Left renal pelvis (tissue), 4 donors: ENCODE data around the gene TERT. TPM values are rescaled to one million over a fixed set of nuclear protein-coding genes. Genes with fewer than 3 reads are reported as not detected.
"Not testable (repeated sequence)": the region's sequence is repeated elsewhere in the genome, so short reads cannot be mapped to it uniquely, and the experiment has no call there.

Experiments used
- DNase-seq, 4 donors: peaks; one replicate each; pipeline ENCODE4 v3.0.0-alpha.2; 2013; ENCODE audit warnings: low read depth in 4 of 4, low spot score in 3 of 4
- polyA plus RNA-seq, 4 donors: library from polyadenylated mRNA; unstranded; fragments of 120-200 nt; gene quantifications; one replicate each; pipeline ENCODE4 v1.2.1, GENCODE V29; 2013; ENCODE audit not compliant: insufficient read length in 4 of 4

The TERT gene
- polyA plus RNA-seq, 4 donors, result 0.05 to 0.76 (median 0.24) TPM

DNA sequence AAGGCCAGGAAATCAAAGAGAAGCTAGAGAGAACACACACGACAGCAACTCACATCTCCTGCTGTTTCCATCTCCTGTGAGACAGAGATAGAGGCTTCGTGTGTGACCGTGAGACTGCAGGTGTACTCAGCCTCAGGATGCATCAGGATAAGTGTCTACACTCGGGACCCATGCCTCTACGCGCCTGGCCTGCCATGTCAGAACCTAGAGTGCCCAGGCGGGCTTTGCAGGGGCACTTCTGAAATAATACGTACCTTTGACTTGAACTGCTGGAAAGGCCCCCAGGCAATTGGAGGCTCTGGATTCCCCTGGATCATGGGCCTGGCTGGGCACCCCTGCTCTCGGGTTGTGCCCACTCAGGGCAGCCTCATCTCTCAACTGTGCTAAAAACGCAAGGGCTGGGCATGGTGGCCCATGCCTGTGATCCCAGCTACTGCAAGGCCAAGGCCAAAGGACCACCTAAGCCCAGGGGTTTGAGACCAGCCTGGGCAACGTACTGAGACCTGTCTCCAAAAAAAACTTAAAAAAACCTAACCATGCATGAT lies 37.1 kb upstream of the TERT start:
- no peak for DNase-seq

DNA sequence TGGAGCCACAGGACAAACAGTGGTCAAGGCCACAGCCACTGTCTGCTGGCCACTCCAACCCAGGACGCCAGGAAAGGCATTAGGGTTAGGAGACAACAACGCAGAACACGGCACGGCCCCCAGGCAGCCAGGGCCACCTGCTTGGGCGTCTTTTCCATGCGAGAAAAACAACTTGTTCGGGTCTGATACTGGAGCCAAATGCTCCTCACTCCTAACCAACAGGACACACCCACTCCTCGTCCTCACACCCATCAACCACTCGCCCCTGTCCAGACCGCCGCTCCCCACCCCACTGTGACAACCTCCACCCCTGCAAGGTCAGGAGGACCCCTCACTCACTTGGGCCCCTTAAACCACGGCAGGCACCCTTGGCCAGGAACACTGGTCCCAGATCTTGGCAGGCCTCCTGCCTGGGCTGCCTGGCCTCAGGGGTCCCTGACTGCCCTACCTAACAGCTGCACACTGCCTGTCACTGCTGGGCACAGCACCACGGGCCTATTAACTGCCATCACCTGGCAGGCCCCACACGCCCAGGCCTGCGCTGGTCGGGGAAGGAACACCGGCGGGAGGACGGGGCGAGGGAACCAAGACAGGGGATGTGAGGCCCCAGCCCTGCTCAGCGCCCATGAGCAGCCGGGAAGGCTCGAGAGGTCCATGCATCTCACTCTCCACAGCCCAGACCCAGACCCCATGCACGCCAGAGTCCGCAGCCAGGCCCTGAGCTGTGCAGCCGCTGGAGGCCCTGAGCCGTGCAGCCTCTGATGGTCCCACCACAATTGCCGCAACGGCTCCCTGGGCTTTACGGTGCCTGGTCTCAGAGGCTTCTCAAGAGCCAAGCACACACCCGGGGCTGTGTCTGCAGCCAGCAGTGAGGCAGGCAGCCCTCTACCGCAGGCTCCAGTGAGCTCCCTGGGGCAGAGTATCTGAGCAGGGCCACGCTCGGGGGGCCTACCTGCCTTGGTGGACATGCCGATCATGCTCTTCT lies 36.3 kb upstream of the TERT start:
- DNase-seq, result no peak

DNA sequence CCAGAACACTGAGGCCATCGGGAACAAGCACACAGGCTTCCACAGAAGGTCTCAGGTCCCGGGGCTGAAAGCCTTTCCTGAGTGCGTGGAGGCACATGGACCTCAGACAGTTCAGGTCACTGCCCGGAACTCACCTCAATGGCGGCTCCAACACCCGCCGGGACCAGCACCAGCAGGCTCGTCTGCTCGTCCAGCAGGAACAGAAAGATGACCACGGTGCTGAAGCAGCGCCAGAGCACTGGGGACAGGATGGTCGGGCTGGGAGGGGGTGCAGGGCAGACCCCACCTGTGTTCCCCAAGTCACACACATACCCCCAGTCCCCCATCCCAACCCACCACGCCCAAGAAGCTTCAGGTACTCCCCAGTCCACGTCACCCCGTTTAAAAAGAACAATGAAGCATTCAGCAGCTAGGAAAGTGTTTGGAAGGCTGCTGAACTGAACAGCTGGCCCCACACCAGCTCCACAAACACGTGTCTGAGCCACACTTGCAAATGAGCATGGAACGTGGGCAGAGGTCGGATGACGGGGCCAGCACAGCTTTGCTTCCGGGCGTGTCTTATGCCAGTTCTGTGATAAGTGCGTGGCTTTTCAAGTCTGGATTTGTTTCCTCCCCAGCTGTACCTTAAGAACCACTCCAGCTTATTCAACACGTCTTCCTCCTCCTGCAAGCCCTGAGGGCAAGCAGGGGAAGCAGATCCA lies 35.4 kb upstream of the TERT start:
- no peak for DNase-seq

DNA sequence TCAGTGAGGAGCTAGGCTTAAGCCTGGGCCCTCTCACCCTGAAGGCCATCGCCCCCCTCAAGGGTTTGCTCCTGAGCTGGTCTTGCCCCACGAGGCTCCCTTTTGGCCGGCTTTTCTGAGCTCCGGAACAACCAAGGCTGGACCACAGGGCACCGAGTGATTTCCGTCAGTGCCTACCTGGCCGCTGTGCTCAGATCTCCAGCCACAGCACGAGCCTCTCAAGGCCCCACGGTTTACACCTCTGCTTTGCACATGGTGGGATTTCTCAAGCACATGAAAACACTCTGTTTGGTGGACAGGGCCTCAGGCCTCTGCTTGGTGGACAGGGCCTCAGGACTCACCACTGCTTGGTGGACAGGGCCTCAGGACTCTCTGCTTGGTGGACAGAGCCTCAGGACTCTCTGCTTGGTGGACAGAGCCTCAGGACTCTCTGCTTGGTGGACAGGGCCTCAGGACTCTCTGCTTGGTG lies 34.3 kb upstream of the TERT start:
- DNase-seq, result no peak

DNA sequence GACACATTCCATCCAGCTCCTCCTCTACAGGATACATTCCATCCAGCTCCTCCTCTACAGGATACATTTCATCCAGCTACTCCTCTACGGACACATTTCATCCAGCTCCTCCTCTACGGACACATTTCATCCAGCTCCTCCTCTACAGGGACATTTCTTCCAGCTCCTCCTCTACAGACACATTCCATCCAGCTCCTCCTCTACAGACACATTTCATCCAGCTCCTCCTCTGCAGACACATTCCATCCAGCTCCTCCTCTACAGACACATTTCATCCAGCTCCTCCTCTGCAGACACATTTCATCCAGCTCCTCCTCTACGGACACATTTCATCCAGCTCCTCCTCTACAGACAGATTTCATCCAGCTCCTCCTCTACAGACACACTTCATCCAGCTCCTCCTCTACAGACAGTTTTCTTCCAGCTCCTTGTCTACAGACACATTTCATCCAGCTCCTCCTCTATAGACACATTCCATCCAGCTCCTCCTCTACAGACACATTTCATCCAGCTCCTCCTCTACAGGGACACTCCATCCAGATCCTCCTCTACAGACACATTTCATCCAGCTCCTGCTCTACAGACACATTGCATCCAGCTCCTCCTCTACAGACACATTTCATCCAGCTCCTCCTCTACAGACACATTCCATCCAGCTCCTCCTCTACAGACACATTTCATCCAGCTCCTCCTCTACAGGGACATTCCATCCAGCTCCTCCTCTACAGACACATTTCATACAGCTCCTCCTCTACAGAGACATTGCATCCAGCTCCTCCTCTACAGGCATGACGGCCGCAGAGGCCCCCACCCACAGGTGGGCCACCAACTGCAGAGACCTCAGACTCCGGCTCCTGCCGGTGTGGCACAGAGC lies 33.6 kb upstream of the TERT start:
- DNase-seq, result not testable (repeated sequence)

- not testable (repeated sequence) for DNase-seq
Measured at GRCh38 chr5:1326901-1327756, 32.3 kb upstream of the TERT start.

- not testable (repeated sequence) for DNase-seq
Measured at GRCh38 chr5:1326532-1326875, 31.6 kb upstream of the TERT start.

DNA sequence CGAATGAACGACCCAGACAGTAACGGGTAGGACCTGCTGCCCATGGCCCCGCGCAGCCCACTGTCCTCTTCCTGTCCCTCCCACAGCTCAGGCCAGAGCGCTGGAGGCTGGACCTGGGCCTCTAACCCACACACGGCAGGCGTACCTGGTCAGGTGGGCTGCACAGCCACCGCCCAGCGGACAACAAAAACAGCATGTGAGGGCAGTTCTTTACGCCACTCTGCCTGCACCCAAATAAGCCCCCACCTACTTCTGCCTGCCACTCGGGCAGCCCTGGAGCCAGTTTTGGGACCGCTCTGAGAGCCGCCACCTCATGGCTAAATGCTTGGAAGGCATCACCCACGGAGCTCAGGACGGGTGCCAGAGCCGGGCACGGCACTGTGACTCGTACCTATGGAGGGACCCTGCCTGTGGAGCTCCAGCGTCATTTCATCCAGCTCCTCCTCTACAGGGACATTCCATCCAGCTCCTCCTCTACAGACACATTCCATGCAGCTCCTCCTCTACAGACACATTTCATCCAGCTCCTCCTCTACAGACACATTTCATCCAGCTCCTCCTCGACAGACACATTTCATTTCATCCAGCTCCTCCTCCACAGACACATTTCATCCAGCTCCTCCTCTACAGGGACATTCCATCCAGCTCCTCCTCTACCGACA lies 31.1 kb upstream of the TERT start:
- no peak for DNase-seq

DNA sequence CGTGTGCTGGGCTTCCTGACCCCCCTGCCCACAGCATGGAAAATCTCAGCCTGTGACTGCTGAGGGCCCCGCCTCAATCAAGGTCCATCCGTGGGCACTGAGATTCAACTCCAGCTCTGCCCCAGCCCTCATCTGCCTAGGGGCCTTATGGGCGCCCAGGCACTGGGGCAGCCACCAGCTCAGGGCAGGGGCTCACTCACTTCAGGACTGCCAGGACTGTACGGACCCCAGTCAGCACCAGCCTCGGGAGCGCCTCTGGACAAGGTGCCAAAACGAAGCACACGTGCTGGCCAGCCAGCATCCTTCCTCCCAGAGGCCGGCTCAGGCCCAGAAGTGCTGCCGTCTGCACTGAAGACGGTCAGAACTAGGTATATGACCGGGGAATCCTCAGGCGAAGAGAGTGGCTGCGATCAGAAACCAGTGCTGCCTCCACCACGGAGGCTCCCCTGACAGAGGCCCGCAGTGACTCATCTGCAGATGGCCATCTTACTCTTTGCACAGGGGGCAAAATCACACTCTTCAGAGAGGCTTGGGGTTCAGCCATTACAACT lies 30.4 kb upstream of the TERT start:
- no peak for DNase-seq

DNA sequence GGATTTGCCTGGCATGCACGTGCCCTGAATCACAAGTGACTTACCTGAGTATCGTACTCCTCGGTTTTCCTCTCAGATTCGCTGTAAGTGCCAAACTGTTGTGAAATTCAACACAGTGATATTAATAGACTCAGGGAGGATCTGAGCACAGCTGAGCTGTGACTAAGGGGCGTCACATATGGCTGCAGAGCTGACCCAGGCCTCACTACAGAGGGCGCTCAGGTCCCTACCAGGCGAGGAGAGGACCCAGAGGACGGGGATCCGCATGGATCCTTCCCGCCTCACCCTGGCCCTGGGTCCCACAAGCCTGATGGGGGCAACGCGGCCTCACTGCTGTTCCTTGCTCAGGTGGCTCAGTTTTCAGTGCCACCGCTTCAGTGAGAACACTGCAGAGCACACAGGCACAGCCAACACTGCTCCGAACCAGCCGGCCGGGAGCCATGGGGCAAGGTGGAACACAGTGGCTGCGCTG lies 29.9 kb upstream of the TERT start:
- DNase-seq, result no peak

GRCh38 chr5:1324301-1324700 lies 29.4 kb upstream of the TERT start:
- no peak for DNase-seq

GRCh38 chr5:1323803-1324173 lies 28.9 kb upstream of the TERT start:
- no peak for DNase-seq

DNA sequence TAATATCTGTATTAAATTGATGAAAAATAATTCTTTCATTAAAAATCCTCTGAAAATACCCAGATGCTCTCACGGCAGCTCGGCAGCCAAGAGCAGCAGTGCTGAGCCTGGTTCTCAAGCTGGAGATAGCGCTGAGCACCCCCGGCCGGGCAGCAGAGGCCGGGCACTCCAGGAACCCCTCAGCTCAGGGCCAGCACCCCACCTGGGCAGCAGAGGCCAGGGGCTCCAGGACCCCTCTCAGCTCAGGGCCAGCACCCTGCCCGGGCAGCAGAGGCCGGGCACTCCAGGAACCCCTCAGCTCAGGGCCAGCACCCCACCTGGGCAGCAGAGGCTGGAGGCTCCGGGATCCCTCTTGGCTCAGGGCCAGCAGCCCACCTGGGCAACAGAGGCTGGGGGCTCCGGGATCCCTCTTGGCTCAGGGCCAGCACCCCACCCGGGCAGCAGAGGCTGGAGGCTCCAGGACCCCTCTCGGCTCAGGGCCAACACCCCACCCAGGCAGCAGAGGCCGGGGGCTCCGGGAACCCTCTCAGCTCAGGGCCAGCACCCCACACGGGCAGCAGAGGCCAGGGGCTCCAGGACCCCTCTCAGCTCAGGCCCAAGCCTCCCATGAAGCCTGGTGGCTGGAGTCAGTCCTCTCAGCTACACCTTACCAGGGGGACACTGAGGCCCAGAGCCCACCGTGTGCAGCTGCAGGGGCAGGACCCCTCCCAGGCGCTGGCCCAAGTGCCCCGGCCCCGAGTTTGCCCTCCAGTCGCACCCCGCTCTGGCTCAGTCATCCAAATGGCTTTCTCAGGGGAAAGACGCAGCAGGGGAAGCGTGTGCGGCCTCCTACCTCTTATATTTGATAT lies 28.3 kb upstream of the TERT start:
- no peak for DNase-seq

DNA sequence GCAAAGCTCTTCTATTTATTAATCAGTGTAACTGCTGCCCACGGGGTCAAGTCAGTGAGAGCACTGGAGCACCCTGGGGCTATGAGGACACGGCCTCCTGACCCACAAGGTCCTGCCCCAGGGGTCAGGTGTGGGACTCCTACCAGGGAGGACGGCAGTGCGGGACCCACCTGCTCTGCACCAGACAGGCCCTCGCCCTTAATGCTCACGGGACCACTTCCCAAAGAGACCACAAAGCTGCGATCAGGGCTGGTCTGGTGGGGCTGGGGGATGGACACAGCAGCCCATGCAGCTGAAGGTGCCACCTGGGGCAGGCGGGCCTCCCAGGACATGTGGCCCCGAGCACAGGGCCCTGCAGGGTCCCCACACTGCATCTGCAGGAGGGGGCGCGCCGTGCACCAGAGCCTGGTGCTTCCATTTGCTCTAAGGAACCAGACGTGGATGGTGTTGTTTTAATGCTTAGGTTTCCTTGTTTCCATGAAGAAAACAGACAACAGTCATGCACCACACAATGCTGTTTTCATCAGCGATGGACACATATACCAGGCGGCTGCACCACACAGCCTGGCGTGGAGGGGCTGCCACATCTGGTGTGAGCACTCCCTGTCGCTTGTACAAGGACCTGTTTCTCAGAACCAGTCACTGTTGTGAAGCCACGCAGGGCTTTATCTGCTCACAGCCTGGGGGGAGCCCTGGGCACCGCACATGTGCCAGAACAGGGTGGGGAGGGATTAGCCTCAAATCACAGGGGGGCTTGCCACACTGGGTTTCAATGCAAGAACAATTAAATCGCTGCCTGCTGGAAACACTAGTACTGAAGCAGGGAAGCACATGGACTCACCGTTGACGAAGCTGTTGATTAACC lies 27.4 kb upstream of the TERT start:
- no peak for DNase-seq

DNA sequence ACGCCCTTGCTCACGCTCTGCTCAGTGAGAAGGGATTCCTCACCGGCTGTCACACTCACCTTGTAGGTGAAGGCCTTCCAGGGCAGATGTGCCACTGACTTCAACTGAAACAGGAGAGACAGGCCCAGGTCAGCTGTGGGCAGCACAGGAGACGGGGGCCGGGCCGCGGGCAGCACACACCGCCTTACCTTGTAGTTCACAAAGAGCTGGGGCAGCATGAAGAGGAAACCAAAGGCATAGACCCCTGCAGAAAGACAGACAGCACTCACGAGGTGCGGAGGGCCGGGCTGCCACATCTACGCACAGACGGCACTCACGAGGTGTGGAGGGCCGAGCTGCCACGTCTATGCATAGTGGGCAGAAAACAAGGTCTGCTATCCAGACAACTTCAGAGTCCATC lies 26.7 kb upstream of the TERT start:
- no peak for DNase-seq

DNA sequence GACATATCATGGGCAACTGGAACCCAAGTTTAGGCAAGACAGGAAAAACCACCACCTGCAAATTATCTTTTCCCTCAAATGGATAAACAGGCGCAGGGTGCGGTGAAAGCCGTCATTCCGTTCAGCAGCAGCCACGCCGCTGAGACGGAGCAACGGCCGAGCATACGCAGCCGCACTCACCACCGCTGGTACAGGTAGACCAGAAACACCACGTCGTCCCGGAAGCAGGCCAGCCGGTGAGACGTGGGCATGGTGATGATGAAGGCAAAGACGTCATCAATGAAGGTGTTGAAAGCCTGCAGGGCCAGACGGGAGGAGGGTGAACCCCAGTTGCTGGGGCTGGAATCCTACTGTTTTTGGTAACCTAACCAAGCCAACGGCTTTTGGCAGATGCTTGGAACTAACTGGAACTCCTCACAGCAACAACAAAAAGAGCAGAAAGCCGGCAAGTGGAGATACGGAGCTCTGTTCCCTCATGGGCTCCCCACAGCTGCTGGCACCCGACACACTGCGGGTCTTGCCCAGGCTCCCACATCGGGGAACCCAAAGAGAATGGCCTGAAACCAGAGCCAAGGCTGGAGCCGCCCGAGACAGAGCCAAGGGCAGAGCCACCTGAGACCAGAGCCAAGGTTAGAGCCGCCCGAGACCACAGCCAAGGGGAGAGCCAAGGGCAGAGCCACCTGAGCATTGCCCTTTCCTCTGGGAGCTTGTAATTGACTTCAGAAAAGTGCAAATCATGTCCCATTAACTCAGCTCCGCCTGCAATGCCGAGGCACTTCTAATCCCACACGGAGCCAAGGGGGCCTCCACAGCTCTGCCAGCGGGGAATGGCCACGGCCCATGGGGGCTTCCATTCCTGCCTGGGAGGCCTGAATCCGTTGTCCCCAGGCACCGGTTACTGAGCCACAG lies 25.8 kb upstream of the TERT start:
- no peak for DNase-seq
